Tibial artery (tissue), 4 donors: Measurements from ENCODE around the gene TRUB1.

Experiments used
- DNase-seq, 2 donors: peaks; one replicate each; pipeline ENCODE4 v3.0.0-alpha.2; 2019
- H3K27ac ChIP-seq, 2 donors: fragments of 200-600 bp; sonication (generic) in 1 of 2; 1 replicate in 1 of 2; 2 replicates in 1 of 2; pipeline ENCODE4 v1.5.1; 2018 to 2019; ENCODE audit warnings: mild to moderate bottlenecking in 1 of 2
- H3K27me3 ChIP-seq, 2 donors: fragments of 200-600 bp; sonication (generic) in 1 of 2; one replicate each; pipeline versions ENCODE4 v1.5.1 to v1.6.0; 2016 to 2019
- H3K36me3 ChIP-seq, 3 donors: fragments of 200-600 bp; sonication (generic) in 2 of 3; one replicate each; pipeline ENCODE4 v1.5.1; 2016 to 2019; ENCODE audit warnings: mild to moderate bottlenecking in 2 of 3
- H3K4me1 ChIP-seq, 4 donors: fragments of 200-600 bp; sonication (generic) in 2 of 4; 1 replicate in 3 of 4; 2 replicates in 1 of 4; pipeline ENCODE4 v1.5.1; 2016 to 2019
- H3K4me3 ChIP-seq, 2 donors: fragments of 200-600 bp; sonication (generic) in 1 of 2; 1 replicate in 1 of 2; 2 replicates in 1 of 2; pipeline ENCODE4 v1.5.1; 2018 to 2019; ENCODE audit warnings: mild to moderate bottlenecking in 2 of 2
- H3K9me3 ChIP-seq, 3 donors: fragments of 200-600 bp; sonication (generic) in 1 of 3; one replicate each; pipeline ENCODE4 v1.5.1; 2016 to 2019
- CTCF ChIP-seq, 2 experiments: fragments of 200-600 bp in 1 of 2; fragments of 450-650 bp in 1 of 2; IDR thresholded peaks; one replicate each; pipeline ENCODE4 v1.5.1; 2017 to 2019; ENCODE audit warnings: antibody characterized with exemption in 2 of 2, mild to moderate bottlenecking in 1 of 2, moderate library complexity in 1 of 2
- intact Hi-C: fragments of 100-400 bp; cut with DNase I; formaldehyde crosslinking; loops from one replicate; pipeline ENCODE4 v1.15.0; 2023; ENCODE audit warnings: low total_unique reads

TRUB1 gene

GRCh38 chr10:114963908-114964307, 25.9 kb downstream of the TRUB1 start:
- Histone ChIP-seq H3K9me3 (no peaks in the 10 kb centered on the region), H3K36me3 (peaks cover 3 to 24% (median 6%) of the 10 kb centered on the region in 3 donors), H3K4me3 (no peak overlapping the region), H3K4me1 (no peaks in the 10 kb centered on the region), H3K27ac (no peak overlapping the region), H3K27me3 (no peaks in the 10 kb centered on the region)
- TF ChIP-seq CTCF (IDR thresholded peaks at IDR 0.05), result no peak
- intact Hi-C loops, result no loop called here
- no peak for DNase-seq

GRCh38 chr10:114967071-114967470, 29.1 kb downstream of the TRUB1 start:
- Histone ChIP-seq H3K4me3 (no peak overlapping the region), H3K4me1 (no peaks in the 10 kb centered on the region), H3K27ac (no peak overlapping the region), H3K36me3 (peaks cover 3 to 14% (median 4%) of the 10 kb centered on the region in 3 donors), H3K9me3 (no peaks in the 10 kb centered on the region), H3K27me3 (no peaks in the 10 kb centered on the region)
- intact Hi-C loops, result no loop called here
- no peak for DNase-seq
- TF ChIP-seq CTCF (IDR thresholded peaks at IDR 0.05), result no peak

GRCh38 chr10:114970515-114970914, 32.5 kb downstream of the TRUB1 start:
- Histone ChIP-seq H3K27ac (no peak overlapping the region), H3K36me3 (peaks cover 5 to 7% (median 6%) of the 10 kb centered on the region in 3 donors), H3K4me3 (no peak overlapping the region), H3K27me3 (no peaks in the 10 kb centered on the region), H3K9me3 (no peaks in the 10 kb centered on the region), H3K4me1 (no peaks in the 10 kb centered on the region)
- no peak for TF ChIP-seq CTCF (IDR thresholded peaks at IDR 0.05)
- no peak for DNase-seq
- intact Hi-C loops, result no loop called here

- Histone ChIP-seq H3K9me3 (no peaks in the 10 kb centered on the region), H3K27ac (no peak overlapping the region), H3K4me3 (no peak overlapping the region), H3K27me3 (no peaks in the 10 kb centered on the region), H3K4me1 (no peaks in the 10 kb centered on the region), H3K36me3 (peaks cover 5 to 7% (median 7%) of the 10 kb centered on the region in 3 donors)
- intact Hi-C loops, result no loop called here
- TF ChIP-seq CTCF (IDR thresholded peaks at IDR 0.05), result no peak
- no peak for DNase-seq
These were observed 35.3 kb downstream of the TRUB1 start for GRCh38 chr10:114973306-114973705.

GRCh38 chr10:114973997-114974396, 36.0 kb downstream of the TRUB1 start:
- Histone ChIP-seq H3K36me3 (peaks cover 5 to 7% (median 7%) of the 10 kb centered on the region in 3 donors), H3K4me3 (no peak overlapping the region), H3K27ac (no peak overlapping the region), H3K9me3 (no peaks in the 10 kb centered on the region), H3K27me3 (no peaks in the 10 kb centered on the region), H3K4me1 (no peaks in the 10 kb centered on the region)
- no peak for TF ChIP-seq CTCF (IDR thresholded peaks at IDR 0.05)
- DNase-seq, result no peak
- intact Hi-C loops, result no loop called here

- Histone ChIP-seq H3K27ac (no peak overlapping the region), H3K36me3 (peaks cover 5 to 7% (median 7%) of the 10 kb centered on the region in 3 donors), H3K4me3 (no peak overlapping the region), H3K4me1 (no peaks in the 10 kb centered on the region), H3K27me3 (no peaks in the 10 kb centered on the region), H3K9me3 (no peaks in the 10 kb centered on the region)
- no peak for TF ChIP-seq CTCF (IDR thresholded peaks at IDR 0.05)
- DNase-seq, result no peak
- intact Hi-C loops, result no loop called here
These were observed 36.6 kb downstream of the TRUB1 start for GRCh38 chr10:114974625-114975024.
